ENCODE results near the gene CEP162.
"Not testable (repeated sequence)": the region's sequence is repeated elsewhere in the genome, so short reads cannot be mapped to it uniquely, and the experiment has no call there.

Gene CEP162

DNA sequence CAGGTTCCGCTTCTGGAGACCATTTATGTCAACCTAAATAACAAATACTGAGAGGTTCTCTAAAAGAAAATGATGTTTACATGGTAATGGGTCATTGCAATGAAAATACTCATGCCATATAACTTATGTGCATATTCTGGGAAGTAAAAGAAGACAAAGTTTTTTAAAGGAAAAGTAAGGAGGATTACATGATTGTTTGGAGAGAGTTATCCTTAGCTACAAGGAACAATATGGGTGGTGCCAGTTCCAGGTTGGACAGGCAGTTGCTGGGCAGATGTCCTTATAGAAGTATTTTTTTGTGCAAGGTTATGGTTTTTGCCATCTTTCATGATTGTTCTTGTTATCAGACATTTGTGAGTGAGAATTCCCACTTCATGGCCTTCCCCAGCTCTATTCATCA lies 141.4 kb downstream of the CEP162 start:
- no peak for DNase-seq

GRCh38 chr6:84084705-84085104 lies 142.7 kb downstream of the CEP162 start:
- DNase-seq: not testable (repeated sequence)

- DNase-seq: no peak
These were observed 144.7 kb downstream of the CEP162 start for GRCh38 chr6:84082689-84083265.

DNA sequence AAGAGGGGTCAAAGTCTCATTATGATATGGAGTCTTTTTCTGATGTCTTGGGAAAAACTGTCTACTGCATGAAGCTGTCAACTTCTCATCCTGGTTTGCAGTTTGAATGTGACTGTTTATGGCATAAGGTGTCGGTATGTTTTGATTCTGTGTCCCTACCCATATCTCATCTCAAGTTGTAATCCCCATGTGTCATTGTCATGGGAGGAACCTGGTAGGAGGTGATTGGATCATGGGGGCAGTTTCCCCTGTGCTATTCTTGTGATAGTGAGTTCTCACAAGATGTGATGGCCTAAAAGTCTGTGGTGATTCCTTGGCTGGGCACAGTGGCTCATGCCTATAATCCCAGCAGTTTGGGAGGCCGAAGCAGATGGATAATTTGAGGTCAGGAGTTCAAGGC lies 146.2 kb downstream of the CEP162 start:
- DNase-seq: no peak

DNA sequence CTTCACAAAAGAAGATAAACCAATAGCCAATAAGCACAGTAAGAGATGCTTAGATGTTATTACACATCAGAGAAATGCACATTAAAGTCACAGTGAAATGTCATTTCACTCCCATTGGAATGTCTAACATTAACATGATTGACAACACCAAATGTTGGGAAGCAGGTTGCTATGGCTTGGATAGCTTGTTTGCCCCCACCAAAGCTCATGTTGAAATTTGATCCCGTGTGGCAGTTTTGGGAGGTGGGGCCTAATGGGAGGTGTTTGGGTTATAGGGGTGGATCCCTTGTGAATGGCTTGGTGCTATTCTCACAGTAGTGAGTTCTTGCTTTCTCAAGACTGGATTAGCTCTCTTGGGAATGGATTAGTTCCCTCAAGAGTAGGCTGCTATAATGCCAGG lies 149.1 kb downstream of the CEP162 start:
- no peak for DNase-seq

DNA sequence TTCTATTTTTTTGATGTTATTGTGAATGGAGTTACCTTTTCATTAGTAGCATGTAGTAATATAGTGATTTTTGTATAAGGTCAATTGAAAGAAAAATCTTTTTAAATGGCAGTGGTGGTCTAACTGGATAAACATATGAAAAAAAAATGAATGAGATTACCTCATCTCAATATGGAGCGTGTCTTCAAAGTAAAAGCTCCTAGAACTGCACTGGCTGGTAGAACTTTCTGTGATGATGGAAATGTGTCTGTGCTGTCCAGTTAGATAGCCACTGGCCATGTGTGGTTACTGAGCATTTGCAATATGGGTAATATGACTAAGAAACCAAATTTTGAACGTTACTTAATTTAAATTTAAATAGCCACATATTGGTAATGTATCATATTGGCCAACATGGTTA lies 149.8 kb downstream of the CEP162 start:
- DNase-seq: no peak

DNA sequence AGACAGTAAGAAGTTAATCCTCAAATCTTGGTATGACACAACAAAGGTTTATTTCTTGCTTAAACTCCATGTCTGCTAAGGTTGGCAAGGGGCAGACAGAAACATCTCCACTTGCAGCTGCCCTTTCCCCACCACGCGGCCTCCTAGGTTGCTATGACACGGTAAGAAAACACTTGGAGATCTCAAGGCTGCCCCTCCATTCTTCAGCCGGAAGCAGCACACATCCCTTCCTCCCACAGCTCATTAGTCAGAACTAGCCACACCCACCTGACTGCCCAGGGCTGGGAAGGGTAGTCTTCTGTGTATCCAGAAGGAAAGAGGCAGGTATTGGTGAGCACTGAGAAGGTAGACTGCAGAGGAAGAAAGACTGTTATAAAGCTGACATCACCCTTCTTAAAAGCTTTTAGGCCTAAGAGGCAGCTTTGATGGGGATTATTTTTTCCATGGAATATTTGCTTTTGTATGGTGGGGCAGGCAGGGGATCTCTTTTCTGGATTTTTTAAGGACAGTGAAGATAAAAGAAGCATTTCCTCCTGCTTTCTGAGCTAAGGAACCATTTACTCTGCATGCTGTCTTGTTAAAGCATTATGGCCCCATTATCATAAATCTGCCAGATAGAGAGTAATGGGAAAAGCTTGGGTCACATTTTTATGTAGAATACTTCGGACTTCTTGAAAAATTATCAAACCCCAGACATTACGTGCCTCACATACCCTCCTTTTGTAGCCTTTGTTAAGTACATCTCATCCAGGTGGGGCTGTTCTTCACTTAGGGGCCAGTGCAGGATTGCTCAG lies 152.3 kb downstream of the CEP162 start:
- no peak for DNase-seq

Data from NCI-H2029 treated with DMSO at 0.1 percent for 48 hours (cell line).